GM12878 (cell line): ENCODE results near the gene LRRC52. TPM values are rescaled to one million over a fixed set of nuclear protein-coding genes. Genes with fewer than 3 reads are reported as not detected.

Experiments
- ATAC-seq: fragments of 200-7000 bp; cut with Tn5 transposase; 3 replicates; pipeline ENCODE4 v1.9.1; 2020; ENCODE audit warnings: mild to moderate bottlenecking, moderate library complexity
- BruUV-seq: library from RNA; stranded (reverse); fragments of 400-500 nt; replicated peaks from 2 replicates; lab custom pipeline; 2021; lab: Mats Ljungman, UMichigan
- CTCF ChIA-PET: fragments of 300-600 bp; sonication (Branson Sonifier 250); formaldehyde crosslinking; extraction: SDS; loops from one replicate; lab custom pipeline; 2021; ENCODE audit warnings: inconsistent platforms; lab: Yijun Ruan, JAX
- POLR2A ChIA-PET: fragments of 350-600 bp; formaldehyde crosslinking; extraction: SDS; loops from one replicate; lab custom pipeline; 2021; ENCODE audit warnings: inconsistent platforms; lab: Charles Lee
- RAD21 ChIA-PET: fragments of 300-600 bp; sonication (Branson Sonifier 250); formaldehyde crosslinking; loops from one replicate; lab custom pipeline; 2023; ENCODE audit warnings: antibody characterized with exemption; ENCODE audit not compliant: unreplicated experiment; lab: Charles Lee
- SMC1A ChIA-PET: fragments of 300-600 bp; sonication (Branson Sonifier 250); formaldehyde crosslinking; loops from one replicate; lab custom pipeline; 2023; ENCODE audit not compliant: unreplicated experiment, uncharacterized antibody; lab: Charles Lee
- DNase-seq: peaks from one replicate; pipeline ENCODE4 v3.0.0-alpha.2; 2011; ENCODE audit warnings: low read depth, low spot score
- FAIRE-seq: peaks from 3 replicates; lab custom pipeline; 2011; peaks lifted over from hg19 to GRCh38; lab: Jason Lieb, UNC
- H2AFZ ChIP-seq: 2 replicates; pipeline ENCODE4 v1.6.0; 2011; ENCODE audit warnings: low read depth, low read length, control low read depth; ENCODE audit not compliant: control insufficient read depth
- H3K27ac ChIP-seq: 2 replicates; pipeline ENCODE4 v1.5.1; 2011; ENCODE audit warnings: control low read depth; ENCODE audit not compliant: control insufficient read depth, insufficient read depth
- H3K27me3 ChIP-seq, 2 experiments: replicated peaks in 1 of 2; 2 replicates each; pipeline versions ENCODE4 v1.6.0 to v1.6.1; 2011; ENCODE audit warnings: low read length in 1 of 2; ENCODE audit not compliant: control insufficient read depth in 2 of 2, insufficient read depth in 2 of 2
- H3K36me3 ChIP-seq, 2 experiments: 2 replicates each; pipeline ENCODE4 v1.5.1; 2011; ENCODE audit warnings: low read length in 1 of 2; ENCODE audit not compliant: control insufficient read depth in 2 of 2, insufficient read depth in 2 of 2
- H3K4me1 ChIP-seq: 2 replicates; pipeline ENCODE4 v1.6.1; 2011; ENCODE audit warnings: mild to moderate bottlenecking, low read length, moderate library complexity, mixed read lengths; ENCODE audit not compliant: control insufficient read depth, insufficient read depth
- H3K4me2 ChIP-seq: 2 replicates; pipeline ENCODE4 v1.6.0; 2011; ENCODE audit warnings: control low read depth; ENCODE audit not compliant: control insufficient read depth, insufficient read depth
- H3K4me3 ChIP-seq: fragments of 200-600 bp; sonication (generic); 2 replicates; pipeline ENCODE4 v1.5.1; 2016
- H3K79me2 ChIP-seq: 2 replicates; pipeline ENCODE4 v1.6.0; 2011; ENCODE audit warnings: low read length; ENCODE audit not compliant: control insufficient read depth, insufficient read depth
- H3K9ac ChIP-seq: 2 replicates; pipeline ENCODE4 v1.8.0; 2011; ENCODE audit warnings: low read length, control low read depth, mixed read lengths; ENCODE audit not compliant: control insufficient read depth, insufficient read depth
- H3K9me3 ChIP-seq: replicated peaks from 3 replicates; pipeline ENCODE4 v1.5.1; 2011; ENCODE audit warnings: mild to moderate bottlenecking, low read length; ENCODE audit not compliant: control insufficient read depth, insufficient read depth
- H4K20me1 ChIP-seq: 2 replicates; pipeline ENCODE4 v1.6.0; 2011; ENCODE audit not compliant: control insufficient read depth, insufficient read depth
- EED ChIP-seq: sonication (generic); IDR thresholded peaks from 2 replicates; pipeline ENCODE4 v1.6.1; 2016; ENCODE audit warnings: antibody characterized with exemption, low read depth
- HDGF ChIP-seq: fragments of 450-650 bp; IDR thresholded peaks from 2 replicates; pipeline ENCODE4 v1.6.1; 2016; ENCODE audit warnings: antibody characterized with exemption
- TBL1XR1 ChIP-seq: IDR thresholded peaks from 2 replicates; pipeline ENCODE4 v1.6.1; 2012; ENCODE audit warnings: low read depth, low read length, improper control_type of control experiment
- TCF12 ChIP-seq: IDR thresholded peaks from 2 replicates; pipeline ENCODE4 v1.6.1; 2011; ENCODE audit warnings: low read depth, mild to moderate bottlenecking, low read length
- ZNF384 ChIP-seq: IDR thresholded peaks from 2 replicates; pipeline ENCODE4 v1.6.1; 2012; ENCODE audit warnings: low read depth, mild to moderate bottlenecking, low read length, improper control_type of control experiment, borderline replicate concordance
- WGBS: methylation state at CpG from one replicate; pipeline ENCODE4 v1.1.6; 2016; ENCODE audit warnings: low lambda C conversion rate; ENCODE audit not compliant: insufficient replicate concordance, insufficient coverage; ENCODE audit errors: missing lambda C conversion rate; 5-methylcytosine and 5-hydroxymethylcytosine counted together
- in situ Hi-C: fragments of 300-500 bp; cut with MboI; formaldehyde crosslinking; loops from 9 replicates; pipeline ENCODE4 v1.14.3; 2018; ENCODE audit warnings: mixed read lengths
- intact Hi-C: fragments of 100-400 bp; cut with micrococcal nuclease; formaldehyde crosslinking; loops from one replicate; pipeline ENCODE4 v1.14.2; 2022; ENCODE audit not compliant: unreplicated experiment
- polyA plus RNA-seq, 11 experiments: library from polyadenylated mRNA; depleted of rRNA in 4 of 11; unstranded in 6 of 11; stranded (reverse) in 5 of 11; fragments of >200 nt; fragmentation: Nextera tagmentation in 4 of 11; fragmentation: Illumina TruSeq in 1 of 11; extraction: Ambion mirVana in 4 of 11; extraction: Trizol in 1 of 11; gene quantifications; 1 replicate in 1 of 11; 2 replicates in 10 of 11; pipeline versions ENCODE4 v1.2.1 to v1.2.3, GENCODE V29; 2011 to 2016; ENCODE audit warnings: inconsistent platforms in 2 of 11, missing spikeins in 2 of 11, low read depth in 1 of 11
- total RNA-seq, 4 experiments: library from RNA; depleted of rRNA in 3 of 4; stranded (reverse); fragments of >200 nt in 3 of 4; fragmentation: Illumina TruSeq in 1 of 4; extraction: Trizol in 1 of 4; gene quantifications; 2 replicates each; pipeline versions ENCODE4 v1.2.1 to v1.2.3, GENCODE V29; 2013 to 2021
- TF ChIP-seq, protein P1 (sequence below): fragments of 450-650 bp; formaldehyde crosslinking; IDR thresholded peaks from 2 replicates; pipeline ENCODE4 v1.4.0; 2020; ENCODE audit warnings: mild to moderate bottlenecking, moderate library complexity

The LRRC52 gene
- total and polyA plus RNA-seq, 10 of the 15 experiments (the other 5 are each of a cell fraction or from before 2014, with no cell fraction given) = not detected

DNA sequence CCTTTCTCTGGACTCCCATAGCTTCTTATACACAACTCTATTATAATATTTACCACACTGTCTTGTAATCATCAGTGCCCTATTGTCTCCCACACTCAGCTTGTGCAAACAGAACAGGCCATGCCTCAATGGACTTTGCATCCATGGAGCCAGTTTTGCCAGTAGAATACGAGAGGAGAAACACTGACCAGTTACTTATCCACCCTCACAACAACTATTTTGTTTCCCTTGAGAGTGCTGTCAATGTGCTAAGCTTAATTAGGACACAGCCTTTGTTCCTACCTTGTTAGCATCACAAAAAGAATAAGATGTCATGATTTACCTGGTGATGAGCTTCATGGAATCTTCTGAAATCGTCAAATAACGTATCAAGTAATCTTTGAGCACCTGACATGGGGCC lies 18.1 kb upstream of the LRRC52 start:
- no peak overlapping the region for H3K4me3 ChIP-seq
- intact Hi-C loops = no loop called here
- WGBS = 0% methylated on average over 3 of the region's 3 CpGs
- no peak overlapping the region for H3K27ac ChIP-seq
- H2AFZ ChIP-seq = no peak overlapping the region
- no peak overlapping the region for H3K4me2 ChIP-seq
- no TSS peak for BruUV-seq
- ChIA-PET CTCF (no interaction called here), POLR2A (no interaction called here), SMC1A (interaction anchor here (1.4 kb wide), 1 partner anchor 9 kb away, joined by 3 read pairs; no protein-coding TSS in a partner anchor), RAD21 (no interaction called here)
- TF ChIP-seq, protein P1, sequence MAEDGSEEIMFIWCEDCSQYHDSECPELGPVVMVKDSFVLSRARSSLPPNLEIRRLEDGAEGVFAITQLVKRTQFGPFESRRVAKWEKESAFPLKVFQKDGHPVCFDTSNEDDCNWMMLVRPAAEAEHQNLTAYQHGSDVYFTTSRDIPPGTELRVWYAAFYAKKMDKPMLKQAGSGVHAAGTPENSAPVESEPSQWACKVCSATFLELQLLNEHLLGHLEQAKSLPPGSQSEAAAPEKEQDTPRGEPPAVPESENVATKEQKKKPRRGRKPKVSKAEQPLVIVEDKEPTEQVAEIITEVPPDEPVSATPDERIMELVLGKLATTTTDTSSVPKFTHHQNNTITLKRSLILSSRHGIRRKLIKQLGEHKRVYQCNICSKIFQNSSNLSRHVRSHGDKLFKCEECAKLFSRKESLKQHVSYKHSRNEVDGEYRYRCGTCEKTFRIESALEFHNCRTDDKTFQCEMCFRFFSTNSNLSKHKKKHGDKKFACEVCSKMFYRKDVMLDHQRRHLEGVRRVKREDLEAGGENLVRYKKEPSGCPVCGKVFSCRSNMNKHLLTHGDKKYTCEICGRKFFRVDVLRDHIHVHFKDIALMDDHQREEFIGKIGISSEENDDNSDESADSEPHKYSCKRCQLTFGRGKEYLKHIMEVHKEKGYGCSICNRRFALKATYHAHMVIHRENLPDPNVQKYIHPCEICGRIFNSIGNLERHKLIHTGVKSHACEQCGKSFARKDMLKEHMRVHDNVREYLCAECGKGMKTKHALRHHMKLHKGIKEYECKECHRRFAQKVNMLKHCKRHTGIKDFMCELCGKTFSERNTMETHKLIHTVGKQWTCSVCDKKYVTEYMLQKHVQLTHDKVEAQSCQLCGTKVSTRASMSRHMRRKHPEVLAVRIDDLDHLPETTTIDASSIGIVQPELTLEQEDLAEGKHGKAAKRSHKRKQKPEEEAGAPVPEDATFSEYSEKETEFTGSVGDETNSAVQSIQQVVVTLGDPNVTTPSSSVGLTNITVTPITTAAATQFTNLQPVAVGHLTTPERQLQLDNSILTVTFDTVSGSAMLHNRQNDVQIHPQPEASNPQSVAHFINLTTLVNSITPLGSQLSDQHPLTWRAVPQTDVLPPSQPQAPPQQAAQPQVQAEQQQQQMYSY (CRISPR knock-in tag) = no peak
- no peak for TF ChIP-seq TBL1XR1
- no peak for TF ChIP-seq ZNF384
- no peak for TF ChIP-seq TCF12
- no peak for TF ChIP-seq HDGF
- no peak for TF ChIP-seq EED
- H3K79me2 ChIP-seq = no peaks in the 10 kb centered on the region
- H3K27me3 ChIP-seq = no peaks in the 10 kb centered on the region; a peak in 1 of 4 replicates
- FAIRE-seq (no peak), ATAC-seq (no peak), DNase-seq (no peak)
- H3K9me3 ChIP-seq = no peaks in the 10 kb centered on the region
- no peaks in the 10 kb centered on the region for H3K4me1 ChIP-seq
- no peaks in the 10 kb centered on the region for H3K36me3 ChIP-seq
- no peak overlapping the region for H3K9ac ChIP-seq
- H4K20me1 ChIP-seq = no peaks in the 10 kb centered on the region; the same call in 1 of the 2 replicates
- in situ Hi-C loops = no loop called here
